ENCODE results near the gene PILRA.

GRCh38 chr7:100443096-100443840 lies 70.0 kb downstream of the PILRA start:
- TF ChIP-seq, protein P1, sequence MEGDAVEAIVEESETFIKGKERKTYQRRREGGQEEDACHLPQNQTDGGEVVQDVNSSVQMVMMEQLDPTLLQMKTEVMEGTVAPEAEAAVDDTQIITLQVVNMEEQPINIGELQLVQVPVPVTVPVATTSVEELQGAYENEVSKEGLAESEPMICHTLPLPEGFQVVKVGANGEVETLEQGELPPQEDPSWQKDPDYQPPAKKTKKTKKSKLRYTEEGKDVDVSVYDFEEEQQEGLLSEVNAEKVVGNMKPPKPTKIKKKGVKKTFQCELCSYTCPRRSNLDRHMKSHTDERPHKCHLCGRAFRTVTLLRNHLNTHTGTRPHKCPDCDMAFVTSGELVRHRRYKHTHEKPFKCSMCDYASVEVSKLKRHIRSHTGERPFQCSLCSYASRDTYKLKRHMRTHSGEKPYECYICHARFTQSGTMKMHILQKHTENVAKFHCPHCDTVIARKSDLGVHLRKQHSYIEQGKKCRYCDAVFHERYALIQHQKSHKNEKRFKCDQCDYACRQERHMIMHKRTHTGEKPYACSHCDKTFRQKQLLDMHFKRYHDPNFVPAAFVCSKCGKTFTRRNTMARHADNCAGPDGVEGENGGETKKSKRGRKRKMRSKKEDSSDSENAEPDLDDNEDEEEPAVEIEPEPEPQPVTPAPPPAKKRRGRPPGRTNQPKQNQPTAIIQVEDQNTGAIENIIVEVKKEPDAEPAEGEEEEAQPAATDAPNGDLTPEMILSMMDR (IDR thresholded peaks at IDR 0.05), result no peak
- TF ChIP-seq POLR2A (IDR thresholded peaks at IDR 0.05), result no peak
- TF ChIP-seq POLR2AphosphoS5 (IDR thresholded peaks at IDR 0.05), result no peak
